Measurements from ENCODE around the gene CSTPP1.

The CSTPP1 gene

DNA sequence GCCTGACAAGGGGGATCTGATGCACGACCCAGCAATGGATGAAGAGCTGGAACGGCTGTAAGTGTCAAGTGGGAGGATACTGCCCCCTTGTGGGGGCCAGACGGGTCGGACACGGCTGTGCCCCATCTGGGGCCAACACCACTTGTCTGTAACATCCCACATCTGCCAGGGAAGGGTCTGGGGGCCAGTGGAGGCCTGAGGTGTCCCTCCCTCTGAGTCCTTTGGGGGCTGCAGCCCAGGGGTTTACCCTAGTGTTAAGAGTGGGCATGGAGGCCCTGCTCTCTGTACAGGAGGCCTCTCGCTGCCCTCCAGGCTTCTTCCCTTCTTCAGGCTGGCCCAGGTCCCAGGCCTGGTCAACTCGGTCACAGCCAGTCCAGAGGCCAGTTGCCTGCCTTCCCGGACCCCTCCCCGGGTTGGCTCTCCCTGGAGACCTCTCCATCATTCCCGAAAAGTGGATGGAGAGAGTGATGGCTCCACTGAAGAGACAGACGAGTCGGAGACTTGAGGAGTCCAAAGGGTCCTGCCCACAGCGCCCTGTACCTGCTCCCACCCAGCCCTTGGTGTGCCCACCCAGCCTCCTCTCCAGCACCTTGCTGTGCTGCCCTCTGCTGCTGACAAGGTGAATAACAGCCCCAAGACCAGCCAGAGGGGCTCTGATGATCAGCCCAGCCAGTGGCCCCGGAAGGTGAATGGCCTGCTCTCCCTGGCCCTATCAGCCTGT, 224.7 kb downstream of the CSTPP1 start:
- peak; percentile 39 for DNase-seq (ENCODE audit: low read depth)

DNA sequence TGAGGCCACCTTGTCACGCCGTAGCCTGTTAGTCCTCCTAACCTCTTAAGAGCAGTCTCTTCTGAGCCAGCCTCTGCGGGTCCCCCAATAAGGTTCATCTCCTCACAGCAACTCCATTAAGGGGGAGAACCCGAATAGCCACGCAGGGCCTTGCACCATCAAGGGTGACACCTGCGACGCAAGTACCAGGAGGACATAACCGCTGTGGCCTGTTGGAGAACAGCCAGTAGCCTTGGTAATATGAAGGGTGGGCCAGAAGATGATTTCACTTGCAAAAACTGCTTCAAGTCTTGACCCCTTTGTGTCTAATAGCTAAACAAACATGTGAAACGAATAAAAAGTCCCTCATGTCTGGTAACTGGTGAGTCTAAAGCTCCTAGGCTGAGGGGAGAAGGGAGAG, 225.3 kb downstream of the CSTPP1 start:
- no peak for DNase-seq (ENCODE audit: low read depth)

- no peak for DNase-seq (ENCODE audit: low read depth)
Measured at GRCh38 chr11:47162426-47162825, 225.9 kb downstream of the CSTPP1 start.

DNA sequence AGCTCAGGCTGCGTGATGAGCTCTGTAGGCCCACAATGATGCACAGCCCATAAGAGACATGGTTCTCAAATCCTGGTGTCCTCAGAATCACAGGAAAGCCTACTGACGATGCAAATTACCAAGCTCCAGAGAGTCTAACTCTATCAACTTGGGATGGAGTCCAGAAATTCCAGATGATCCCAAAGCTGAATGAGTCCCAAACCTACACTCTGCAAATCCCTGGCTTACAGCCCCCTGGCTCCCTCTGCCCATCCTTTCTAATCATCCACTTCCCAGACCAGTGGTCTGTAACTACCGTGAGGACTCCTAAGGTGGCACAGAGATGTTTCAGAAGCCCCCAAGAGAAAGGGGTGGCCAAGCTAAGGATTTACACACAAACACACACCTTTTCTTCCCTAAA, 226.6 kb downstream of the CSTPP1 start:
- DNase-seq (ENCODE audit: low read depth) = no peak

- DNase-seq (ENCODE audit: low read depth) = no peak
Measured at GRCh38 chr11:47163898-47164297, 227.3 kb downstream of the CSTPP1 start.

DNA sequence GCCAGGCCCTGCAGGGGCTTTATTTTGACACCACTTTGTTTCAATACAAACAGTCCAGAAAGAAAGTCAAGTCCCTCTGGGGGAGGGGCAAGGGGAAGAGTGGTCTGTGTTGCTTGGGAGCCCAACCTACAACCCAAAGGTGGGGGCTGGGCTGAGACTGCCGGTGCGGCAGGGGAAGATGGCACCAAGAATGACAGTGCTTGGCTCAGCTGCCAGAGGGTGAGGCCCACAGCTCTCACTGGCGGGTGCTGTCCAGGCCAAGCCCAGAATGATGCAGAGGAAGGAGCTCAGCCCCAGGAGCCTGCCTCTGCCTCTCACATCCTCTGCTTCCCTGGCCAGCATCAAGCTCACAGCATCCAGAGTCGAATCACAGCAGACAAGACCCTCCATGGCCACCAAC, 227.8 kb downstream of the CSTPP1 start:
- DNase-seq (ENCODE audit: low read depth) = no peak

- DNase-seq (ENCODE audit: low read depth) = no peak
Measured at GRCh38 chr11:47165253-47165840, 228.8 kb downstream of the CSTPP1 start.

DNA sequence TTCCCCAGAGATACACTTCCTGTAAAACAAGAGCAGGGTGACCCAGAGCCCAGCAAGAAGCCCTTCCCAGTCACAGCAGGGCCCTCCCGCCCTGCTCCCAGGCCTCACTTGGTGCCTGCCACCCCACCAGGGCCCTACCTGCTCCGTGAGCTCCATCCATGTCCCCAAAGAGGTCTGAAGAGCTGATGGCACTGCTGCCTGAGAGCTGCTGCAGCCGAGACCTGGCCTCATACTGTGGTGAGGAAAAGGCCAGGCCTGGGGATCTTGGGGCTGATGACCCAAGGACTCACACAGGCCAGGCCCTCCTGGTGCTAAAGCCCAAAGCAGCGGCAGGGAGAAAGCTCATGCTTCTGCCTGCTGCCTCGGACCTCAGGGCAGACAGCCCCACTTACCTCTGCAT, 229.8 kb downstream of the CSTPP1 start:
- no peak for DNase-seq (ENCODE audit: low read depth)

- no peak for DNase-seq (ENCODE audit: low read depth)
Measured at GRCh38 chr11:47171061-47171838, 234.7 kb downstream of the CSTPP1 start.

DNA sequence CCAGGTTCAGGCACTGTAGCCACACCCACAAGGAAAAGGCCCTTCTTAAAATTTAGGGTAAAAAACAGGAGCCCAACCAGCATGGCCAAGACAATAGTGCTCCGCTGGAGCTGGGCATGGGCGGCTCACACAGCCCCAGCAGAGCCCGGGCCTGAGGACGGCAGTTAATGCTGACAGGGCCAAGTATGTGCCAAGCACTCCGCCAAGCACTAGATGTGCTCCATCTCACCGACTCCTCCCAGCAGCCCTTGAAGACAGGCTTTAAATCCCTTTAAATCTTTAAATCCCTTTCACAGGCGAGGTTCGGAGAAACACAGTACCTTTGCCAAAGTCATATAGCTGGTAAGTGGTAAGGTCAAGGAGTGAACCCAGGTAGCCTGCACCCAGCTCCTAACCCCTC, 235.3 kb downstream of the CSTPP1 start:
- no peak for DNase-seq (ENCODE audit: low read depth)

DNA sequence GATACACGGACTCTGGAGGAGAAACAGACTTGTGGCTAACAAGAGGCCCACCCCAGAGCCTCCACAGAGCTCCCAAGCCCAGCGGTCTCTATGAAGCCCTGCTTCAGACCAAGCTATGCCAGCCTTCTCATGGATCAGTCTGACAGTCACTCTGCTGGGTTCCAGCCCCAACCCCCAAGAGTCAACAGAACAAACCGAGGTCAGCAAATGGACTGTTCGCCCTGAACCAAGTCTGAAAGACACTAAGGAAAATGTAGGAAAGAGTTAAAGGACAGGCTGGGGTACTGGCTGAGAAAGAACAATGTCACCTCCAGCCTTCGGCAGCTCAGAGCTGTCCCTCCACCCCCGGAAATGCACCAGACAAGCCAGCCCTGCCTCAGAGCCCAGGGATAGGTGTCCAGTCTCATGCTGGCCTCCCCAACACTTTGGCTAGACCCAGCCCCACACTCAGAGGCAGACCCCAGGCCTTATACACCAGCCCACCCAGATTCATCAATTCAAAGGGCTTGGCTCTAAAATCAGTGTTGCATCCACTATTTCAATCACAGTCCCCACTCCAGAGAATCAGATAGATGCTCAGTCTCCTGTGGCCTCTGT, 236.3 kb downstream of the CSTPP1 start:
- DNase-seq (ENCODE audit: low read depth) = no peak

DNA sequence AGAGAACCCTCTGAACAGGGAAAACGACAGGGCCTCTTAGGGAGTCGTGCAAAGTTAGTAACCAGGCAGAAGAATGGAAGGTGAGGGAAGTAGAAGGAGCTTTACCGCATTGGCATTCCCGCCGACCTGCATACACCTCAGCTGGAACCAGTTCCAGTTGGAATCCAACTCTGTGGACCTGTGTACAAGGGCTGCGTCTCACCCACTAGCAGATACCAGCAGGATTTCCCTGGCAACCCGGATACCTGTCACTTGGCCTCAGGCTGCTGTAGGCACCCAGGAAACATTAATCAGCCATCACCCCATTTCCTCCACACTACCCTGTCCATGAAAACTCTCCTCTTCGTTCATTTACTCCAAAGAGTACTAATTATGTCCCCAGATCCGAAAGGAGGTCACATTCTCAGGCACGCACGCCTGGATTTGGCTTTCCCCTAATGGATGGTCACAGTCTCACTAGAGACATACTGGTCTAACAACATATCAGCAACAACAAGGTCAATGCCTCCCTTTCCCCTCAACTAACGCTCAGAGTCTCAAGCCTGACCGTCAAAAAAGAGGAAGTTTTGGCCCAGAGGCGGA, 239.3 kb downstream of the CSTPP1 start:
- no peak for DNase-seq (ENCODE audit: low read depth)

- DNase-seq (ENCODE audit: low read depth) = peak; percentile 93
Measured at GRCh38 chr11:47176328-47177228, 240.0 kb downstream of the CSTPP1 start, which contains the start of gene ARFGAP2. Gene ARFGAP2 (minus strand): TSS chr11:47176879. CDS start chr11:47176853, 26 bp downstream.

DNA sequence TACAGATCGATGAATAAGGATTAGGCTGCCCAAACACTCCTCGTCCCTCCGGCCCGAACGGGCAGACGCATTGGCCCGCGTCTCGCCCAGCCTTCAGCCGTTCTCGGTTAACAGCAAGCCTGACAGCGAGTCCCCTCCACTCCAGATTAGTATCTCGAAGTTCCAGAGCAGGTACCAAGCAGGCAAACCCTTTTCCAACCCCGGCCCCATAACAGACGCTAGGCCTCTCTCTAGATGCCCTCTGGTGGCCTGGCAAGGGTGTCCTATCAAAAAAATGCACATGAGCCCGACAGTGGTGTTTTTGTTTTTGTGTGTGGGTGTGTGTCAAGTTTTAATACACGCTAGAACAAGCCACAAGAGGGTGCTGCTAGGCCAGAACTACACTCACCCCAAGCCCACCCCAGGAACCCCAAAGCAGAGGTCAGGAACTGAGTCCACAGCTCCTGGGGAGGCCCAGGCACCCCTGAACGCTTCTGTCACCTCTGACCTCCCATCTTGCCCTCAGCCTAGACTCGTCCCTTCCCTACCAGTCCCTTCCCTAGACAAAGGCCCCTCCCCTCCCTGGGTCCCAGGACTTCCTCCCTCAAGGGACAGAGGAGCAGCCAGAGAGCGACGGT, 240.8 kb downstream of the CSTPP1 start:
- DNase-seq (ENCODE audit: low read depth) = peak; percentile 70

DNA sequence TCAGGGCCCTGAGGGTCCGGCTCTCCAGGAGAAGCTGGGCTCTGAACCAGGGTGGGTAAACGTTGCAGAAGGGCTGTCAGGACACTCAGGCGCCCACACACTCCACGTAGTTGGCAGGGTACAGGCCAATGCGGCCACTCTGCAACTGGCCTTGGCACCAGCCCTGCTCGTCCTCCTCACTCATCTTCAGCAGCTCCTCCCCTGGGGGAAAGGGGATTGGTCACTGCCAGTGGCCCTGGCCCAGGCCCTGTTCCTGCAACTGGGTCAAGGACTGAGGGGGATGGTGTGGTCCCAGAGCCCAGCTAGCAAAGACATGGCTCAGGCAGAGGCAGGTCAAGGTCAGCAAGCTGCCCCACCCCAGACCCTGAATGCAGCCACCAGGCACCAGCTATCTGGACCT, 241.3 kb downstream of the CSTPP1 start:
- DNase-seq (ENCODE audit: low read depth) = no peak

GRCh38 chr11:47178316-47178715, 241.8 kb downstream of the CSTPP1 start:
- DNase-seq (ENCODE audit: low read depth) = no peak

GRCh38 chr11:47178737-47179654, 242.4 kb downstream of the CSTPP1 start:
- DNase-seq (ENCODE audit: low read depth) = no peak

GRCh38 chr11:47179655-47179991, 243.1 kb downstream of the CSTPP1 start:
- no peak for DNase-seq (ENCODE audit: low read depth)

- no peak for DNase-seq (ENCODE audit: low read depth)
Measured at GRCh38 chr11:47180006-47180787, 243.6 kb downstream of the CSTPP1 start.
